Hepatocyte (in vitro differentiated cells): ENCODE data around the gene CLPSL1. TPM values are rescaled to one million over a fixed set of nuclear protein-coding genes. Genes with fewer than 3 reads are reported as not detected.

Source experiments
- DNase-seq: peaks from one replicate; pipeline ENCODE4 v3.0.0-alpha.2; 2016; ENCODE audit warnings: low spot score
- H2AFZ ChIP-seq: fragments of 200-600 bp; sonication (generic); 2 replicates; pipeline ENCODE4 v1.6.0; 2016; ENCODE audit warnings: antibody characterized with exemption, mild to moderate bottlenecking
- H3K27ac ChIP-seq: fragments of 200-600 bp; sonication (generic); 2 replicates; pipeline ENCODE4 v1.5.1; 2016; ENCODE audit warnings: mild to moderate bottlenecking
- H3K27me3 ChIP-seq: fragments of 200-600 bp; sonication (generic); 2 replicates; pipeline ENCODE4 v1.6.1; 2016
- H3K36me3 ChIP-seq: fragments of 200-600 bp; sonication (generic); replicated peaks from 2 replicates; pipeline ENCODE4 v1.5.1; 2016; ENCODE audit warnings: low read depth; ENCODE audit not compliant: insufficient read depth
- H3K4me1 ChIP-seq: fragments of 200-600 bp; sonication (generic); 2 replicates; pipeline ENCODE4 v1.5.1; 2016; ENCODE audit warnings: mild to moderate bottlenecking, moderate library complexity; ENCODE audit not compliant: insufficient read depth
- H3K4me2 ChIP-seq: fragments of 200-600 bp; sonication (generic); 2 replicates; pipeline ENCODE4 v1.6.0; 2016
- H3K4me3 ChIP-seq: fragments of 200-600 bp; sonication (generic); 2 replicates; pipeline ENCODE4 v1.5.1; 2016; ENCODE audit warnings: mild to moderate bottlenecking
- H3K79me2 ChIP-seq: fragments of 200-600 bp; sonication (generic); 2 replicates; pipeline ENCODE4 v1.6.0; 2017; ENCODE audit warnings: mild to moderate bottlenecking
- H3K9me2 ChIP-seq: fragments of 200-600 bp; sonication (generic); replicated peaks from 2 replicates; pipeline ENCODE4 v1.6.0; 2017; ENCODE audit warnings: mild to moderate bottlenecking; ENCODE audit not compliant: insufficient read depth
- H3K9me3 ChIP-seq: fragments of 200-600 bp; sonication (generic); 2 replicates; pipeline ENCODE4 v1.5.1; 2016; ENCODE audit warnings: low read depth, mild to moderate bottlenecking
- H4K20me1 ChIP-seq: fragments of 200-600 bp; sonication (generic); 2 replicates; pipeline ENCODE4 v1.6.0; 2016; ENCODE audit warnings: mild to moderate bottlenecking; ENCODE audit not compliant: insufficient read depth, poor library complexity, severe bottlenecking
- EZH2 ChIP-seq: fragments of 200-600 bp; sonication (generic); IDR thresholded peaks from 2 replicates; pipeline ENCODE4 v1.6.1; 2016; ENCODE audit warnings: antibody characterized with exemption, mild to moderate bottlenecking, borderline replicate concordance
- EZH2phosphoT487 ChIP-seq: fragments of 200-600 bp; sonication (generic); IDR thresholded peaks from one replicate; pipeline ENCODE4 v1.6.1; 2018; ENCODE audit warnings: antibody characterized with exemption, mild to moderate bottlenecking, low read depth, moderate library complexity; ENCODE audit not compliant: unreplicated experiment, severe bottlenecking
- WGBS: methylation state at CpG from one replicate; pipeline ENCODE4 v1.1.6; 2016; ENCODE audit warnings: low lambda C conversion rate; ENCODE audit errors: missing lambda C conversion rate; 5-methylcytosine and 5-hydroxymethylcytosine counted together
- polyA plus RNA-seq: library from polyadenylated mRNA; unstranded; fragments of >200 nt; fragmentation: Nextera tagmentation; extraction: Ambion mirVana; gene quantifications from 2 replicates; pipeline ENCODE4 v1.2.1, GENCODE V29; 2016
- total RNA-seq: library from RNA; depleted of rRNA; stranded (reverse); fragments of >200 nt; gene quantifications from 2 replicates; pipeline ENCODE4 v1.2.3, GENCODE V29; 2014
- TF ChIP-seq, protein P1 (sequence below): fragments of 200-600 bp; sonication (generic); IDR thresholded peaks from 2 replicates; pipeline ENCODE4 v1.5.1; 2016; ENCODE audit warnings: antibody characterized with exemption, mild to moderate bottlenecking; ENCODE audit not compliant: poor library complexity

Gene CLPSL1
- total and polyA plus RNA-seq, 2 experiments from 2014 or later: not detected

GRCh38 chr6:35736982-35737412 is 43.8 kb upstream of the CLPSL1 start, which contains the start of gene ARMC12:
Gene ARMC12, plus strand, starts transcription at chr6:35737032. Its CDS starts 77 bp downstream, at chr6:35737109.
- 97% methylated on average over 10 of the region's 10 CpGs for WGBS
- H2AFZ ChIP-seq: no peak within 1 kb of the TSS
- H3K4me1 ChIP-seq: peaks cover 21% of the 10 kb centered on the region
- no peak within 1 kb of the TSS for H3K4me3 ChIP-seq
- DNase-seq: no peak
- TF ChIP-seq, protein P1, sequence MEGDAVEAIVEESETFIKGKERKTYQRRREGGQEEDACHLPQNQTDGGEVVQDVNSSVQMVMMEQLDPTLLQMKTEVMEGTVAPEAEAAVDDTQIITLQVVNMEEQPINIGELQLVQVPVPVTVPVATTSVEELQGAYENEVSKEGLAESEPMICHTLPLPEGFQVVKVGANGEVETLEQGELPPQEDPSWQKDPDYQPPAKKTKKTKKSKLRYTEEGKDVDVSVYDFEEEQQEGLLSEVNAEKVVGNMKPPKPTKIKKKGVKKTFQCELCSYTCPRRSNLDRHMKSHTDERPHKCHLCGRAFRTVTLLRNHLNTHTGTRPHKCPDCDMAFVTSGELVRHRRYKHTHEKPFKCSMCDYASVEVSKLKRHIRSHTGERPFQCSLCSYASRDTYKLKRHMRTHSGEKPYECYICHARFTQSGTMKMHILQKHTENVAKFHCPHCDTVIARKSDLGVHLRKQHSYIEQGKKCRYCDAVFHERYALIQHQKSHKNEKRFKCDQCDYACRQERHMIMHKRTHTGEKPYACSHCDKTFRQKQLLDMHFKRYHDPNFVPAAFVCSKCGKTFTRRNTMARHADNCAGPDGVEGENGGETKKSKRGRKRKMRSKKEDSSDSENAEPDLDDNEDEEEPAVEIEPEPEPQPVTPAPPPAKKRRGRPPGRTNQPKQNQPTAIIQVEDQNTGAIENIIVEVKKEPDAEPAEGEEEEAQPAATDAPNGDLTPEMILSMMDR: no peak
- no peak for TF ChIP-seq EZH2
- TF ChIP-seq EZH2phosphoT487: no peak
- H3K27me3 ChIP-seq: no peaks in the 10 kb centered on the region
- no peaks in the 10 kb centered on the region for H3K9me3 ChIP-seq
- no peaks in the 10 kb centered on the region for H4K20me1 ChIP-seq
- no peak within 1 kb of the TSS for H3K27ac ChIP-seq
- H3K36me3 ChIP-seq: no peaks in the 10 kb centered on the region
- no peaks in the 10 kb centered on the region for H3K79me2 ChIP-seq
- no peak within 1 kb of the TSS for H3K4me2 ChIP-seq
- H3K9me2 ChIP-seq: no peaks in the 10 kb centered on the region

DNA sequence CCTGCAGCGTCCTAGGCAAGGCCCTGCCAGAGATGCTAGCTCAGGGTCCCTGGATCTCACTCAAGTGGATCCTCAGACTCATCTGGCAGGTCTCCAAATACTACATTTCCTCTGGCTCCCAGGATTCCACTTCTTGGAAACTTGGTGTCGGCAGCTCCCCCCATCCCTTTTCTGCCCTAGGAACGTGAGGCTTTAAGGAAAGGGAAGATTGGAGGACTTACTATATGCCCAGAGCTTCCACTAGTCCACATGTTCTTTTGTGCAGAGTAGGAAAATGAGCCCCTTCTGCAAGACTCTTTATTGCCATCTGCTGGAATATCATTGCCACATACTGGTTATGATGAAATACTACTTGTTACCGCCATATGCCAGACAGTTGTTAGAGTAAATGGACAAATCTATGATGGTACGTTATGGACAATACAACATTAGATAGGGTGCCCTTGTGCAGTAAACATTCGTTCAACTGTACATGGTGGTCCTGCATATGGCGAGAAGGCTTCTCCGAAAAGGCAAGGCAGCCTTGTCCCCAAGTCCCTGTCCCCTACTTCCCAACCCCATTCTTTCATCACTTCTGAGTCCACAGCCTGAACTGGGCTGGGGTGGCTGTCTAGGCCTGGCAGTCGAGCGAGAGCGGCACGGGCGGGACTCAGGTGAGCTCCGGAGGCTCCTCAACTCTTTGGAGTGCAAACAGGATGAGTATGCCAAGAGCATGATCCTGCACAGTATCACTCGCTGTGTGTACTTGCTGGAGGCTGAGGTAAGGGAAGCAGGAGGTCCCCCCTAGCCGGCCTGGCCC is 43.2 kb upstream of the CLPSL1 start:
- Histone ChIP-seq H4K20me1 (no peaks in the 10 kb centered on the region), H3K27me3 (no peaks in the 10 kb centered on the region), H3K4me1 (peaks cover 18% of the 10 kb centered on the region), H3K4me3 (no peak overlapping the region), H3K4me2 (no peak overlapping the region), H3K9me2 (no peaks in the 10 kb centered on the region), H3K79me2 (no peaks in the 10 kb centered on the region), H2AFZ (no peak overlapping the region), H3K9me3 (no peaks in the 10 kb centered on the region), H3K27ac (no peak overlapping the region), H3K36me3 (no peaks in the 10 kb centered on the region)
- 77% methylated on average over 16 of the region's 16 CpGs for WGBS
- DNase-seq: peak; percentile 86
- no peak for TF ChIP-seq EZH2
- TF ChIP-seq EZH2phosphoT487: no peak
- TF ChIP-seq, protein P1: peak; percentile 77

DNA sequence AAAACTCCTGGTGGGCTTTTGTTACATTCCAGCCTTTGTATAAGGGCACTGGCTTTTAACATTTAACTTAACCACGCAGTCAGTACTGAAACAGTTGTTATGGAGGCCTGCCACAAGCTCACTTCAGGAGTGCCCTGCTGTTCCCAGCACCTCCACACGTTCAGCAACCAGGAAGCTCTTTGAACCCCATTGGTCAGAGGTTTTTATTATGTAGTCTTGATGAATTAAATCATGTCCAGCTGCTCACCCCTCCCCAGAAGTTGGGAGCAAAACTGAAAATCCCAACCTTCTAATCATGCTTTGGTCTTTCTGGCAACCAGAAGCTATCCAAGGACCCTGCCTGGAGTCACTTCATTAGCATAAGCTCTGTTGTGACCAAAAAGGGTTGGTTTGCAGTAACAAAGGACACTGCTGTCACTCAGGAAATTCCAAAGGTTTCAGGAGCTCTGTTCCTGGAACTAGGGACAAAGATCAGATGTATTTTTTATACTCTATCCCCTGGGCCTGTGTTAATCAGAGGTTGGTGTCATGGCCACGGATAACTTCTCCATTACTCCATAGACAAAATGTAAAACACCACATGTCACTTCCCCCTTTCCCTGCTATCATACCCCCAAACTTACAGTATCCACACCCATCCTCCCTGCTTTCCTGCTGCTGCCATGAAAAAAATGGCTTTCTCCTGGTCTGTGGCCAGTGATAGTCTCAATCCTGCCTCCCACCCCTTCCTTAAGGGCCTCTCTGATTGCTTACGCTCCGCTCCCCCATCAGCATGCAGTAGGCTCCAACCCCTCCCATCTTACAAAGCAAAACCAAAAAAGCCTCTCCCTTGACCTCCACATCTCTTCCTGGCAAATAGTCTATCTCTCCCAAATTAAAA is 40.9 kb upstream of the CLPSL1 start:
- Histone ChIP-seq H3K36me3 (no peaks in the 10 kb centered on the region), H2AFZ (peak overlapping the region; percentile 25), H4K20me1 (no peaks in the 10 kb centered on the region), H3K79me2 (no peaks in the 10 kb centered on the region), H3K4me2 (no peak overlapping the region), H3K9me3 (no peaks in the 10 kb centered on the region), H3K4me1 (peaks cover 9% of the 10 kb centered on the region), H3K9me2 (no peaks in the 10 kb centered on the region), H3K27me3 (no peaks in the 10 kb centered on the region), H3K27ac (peak overlapping the region; percentile 64), H3K4me3 (no peak overlapping the region)
- WGBS: 63% methylated on average over 5 of the region's 5 CpGs
- no peak for TF ChIP-seq EZH2
- TF ChIP-seq EZH2phosphoT487: no peak
- TF ChIP-seq, protein P1: no peak
- no peak for DNase-seq
